GM18511 (cell line): ENCODE results near the gene NECAB3.
"Not testable (repeated sequence)": the region's sequence is repeated elsewhere in the genome, so short reads cannot be mapped to it uniquely, and the experiment has no call there.

Source experiments
- ATAC-seq: cut with Tn5 transposase; IDR thresholded peaks from one replicate; pipeline ENCODE4 v1.9.1; 2021; ENCODE audit warnings: mild to moderate bottlenecking, moderate library complexity; ENCODE audit not compliant: unreplicated experiment

Gene NECAB3

GRCh38 chr20:33674294-33675135, at the start of gene NECAB3:
TSS of gene NECAB3 (minus strand) at chr20:33674428. CDS start at chr20:33674352, 76 bp downstream.
- ATAC-seq, result peak; percentile 75

- no peak for ATAC-seq
These were observed 47.3 kb upstream of the NECAB3 start for GRCh38 chr20:33721391-33722140.

GRCh38 chr20:33719989-33720709, 45.9 kb upstream of the NECAB3 start, which contains the start of gene PXMP4:
TSS of gene PXMP4 (minus strand) at chr20:33720310. CDS start at chr20:33720207, 103 bp downstream.
- peak; percentile 98 for ATAC-seq

- ATAC-seq, result no peak
These were observed 45.2 kb upstream of the NECAB3 start for GRCh38 chr20:33719277-33719988.

GRCh38 chr20:33716498-33716897, 42.3 kb upstream of the NECAB3 start:
- ATAC-seq, result no peak

GRCh38 chr20:33713865-33714367, 39.7 kb upstream of the NECAB3 start:
- no peak for ATAC-seq

GRCh38 chr20:33711446-33711738, 37.2 kb upstream of the NECAB3 start:
- ATAC-seq, result no peak

GRCh38 chr20:33710681-33711445, 36.6 kb upstream of the NECAB3 start:
- ATAC-seq, result no peak

GRCh38 chr20:33709905-33710541, 35.8 kb upstream of the NECAB3 start:
- ATAC-seq, result no peak

GRCh38 chr20:33709398-33709797, 35.2 kb upstream of the NECAB3 start:
- ATAC-seq, result no peak

- ATAC-seq, result no peak
These were observed 33.4 kb upstream of the NECAB3 start for GRCh38 chr20:33707668-33708067.

- no peak for ATAC-seq
These were observed 30.1 kb upstream of the NECAB3 start for GRCh38 chr20:33704197-33704924.

GRCh38 chr20:33703498-33704137, 29.4 kb upstream of the NECAB3 start:
- ATAC-seq, result no peak

- ATAC-seq, result no peak
These were observed 28.6 kb upstream of the NECAB3 start for GRCh38 chr20:33702861-33703260.

- no peak for ATAC-seq
These were observed 27.6 kb upstream of the NECAB3 start for GRCh38 chr20:33701629-33702450.

- not testable (repeated sequence) for ATAC-seq
These were observed 26.6 kb upstream of the NECAB3 start for GRCh38 chr20:33700696-33701441.

GRCh38 chr20:33698966-33699365, 24.7 kb upstream of the NECAB3 start:
- not testable (repeated sequence) for ATAC-seq
